ENCODE data around the gene SLX1A.
A peak's percentile ranks its signal among the peaks of the same experiment; 100 is the strongest.
"Not testable (repeated sequence)": the region's sequence is repeated elsewhere in the genome, so short reads cannot be mapped to it uniquely, and the experiment has no call there.

Gene SLX1A

DNA sequence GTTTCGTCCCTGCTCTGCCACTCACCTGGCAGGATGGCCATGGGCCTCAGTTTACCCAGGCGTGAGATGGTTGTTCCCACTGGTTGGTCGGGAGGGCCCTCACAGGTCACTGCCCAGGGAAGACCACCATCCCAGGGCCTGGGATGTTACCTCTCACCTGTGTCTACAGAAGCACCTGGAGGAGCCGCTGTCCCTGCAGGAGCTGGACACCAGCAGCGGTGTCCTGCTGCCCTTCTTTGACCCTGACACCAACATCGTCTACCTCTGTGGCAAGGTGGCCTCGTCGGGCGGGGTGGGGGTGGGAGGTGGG lies 6.2 kb upstream of the SLX1A start:
- Mint-ChIP-seq H3K4me1 (peaks cover 22% of the 10 kb centered on the region), H3K9me3 (no peaks in the 10 kb centered on the region), H3K4me3 (peak overlapping the region; percentile 100), H3K27ac (peak overlapping the region; percentile 98), H3K36me3 (peaks cover 42% of the 10 kb centered on the region), H3K27me3 (peaks cover 5% of the 10 kb centered on the region)
- no peak for DNase-seq
- CTCF ChIA-PET, result interaction anchor here (1.4 kb wide), 1 partner anchor 95 kb away, joined by 3 read pairs; no protein-coding TSS in a partner anchor

GRCh38 chr16:30187971-30188561 lies 5.6 kb upstream of the SLX1A start:
- peaks cover 19% of the 10 kb centered on the region for H3K4me1 Mint-ChIP-seq

DNA sequence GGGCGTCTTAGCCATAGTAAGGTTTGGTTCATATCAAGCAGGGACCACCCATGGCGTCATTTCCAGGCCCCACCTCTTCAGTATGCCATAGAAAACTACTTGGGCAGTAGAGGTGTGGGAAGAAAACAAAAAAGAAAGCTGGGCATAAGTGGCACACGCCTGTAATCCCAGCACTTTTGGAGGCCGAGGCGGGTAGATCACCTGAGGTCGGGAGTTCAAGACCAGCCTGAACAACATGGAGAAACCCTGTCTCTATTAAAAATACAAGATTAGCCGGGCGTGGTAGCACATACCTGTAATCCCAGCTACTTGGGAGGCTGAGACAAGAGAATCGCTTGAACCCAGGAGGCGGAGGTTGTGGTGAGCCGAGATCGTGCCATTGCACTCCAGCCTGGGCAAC lies 2.5 kb upstream of the SLX1A start:
- peaks cover 17% of the 10 kb centered on the region for H3K4me1 Mint-ChIP-seq
- peaks cover 19% of the 10 kb centered on the region for H3K36me3 Mint-ChIP-seq
- DNase-seq, H3K9me3 Mint-ChIP-seq, H3K27me3 Mint-ChIP-seq, H3K27ac Mint-ChIP-seq, H3K4me3 Mint-ChIP-seq, CTCF ChIA-PET: not testable (repeated sequence)

More at GRCh38 chr16:30187971-30188561, 5.6 kb upstream of the SLX1A start:
- CTCF ChIA-PET, result interaction anchor here (1.4 kb wide), 1 partner anchor 96 kb away, joined by 3 read pairs; no protein-coding TSS in a partner anchor
- Mint-ChIP-seq H3K4me3 (peak overlapping the region; percentile 100), H3K36me3 (peaks cover 42% of the 10 kb centered on the region), H3K27ac (peak overlapping the region; percentile 60), H3K9me3 (no peaks in the 10 kb centered on the region), H3K27me3 (peaks cover 5% of the 10 kb centered on the region)
- no peak for DNase-seq

DNA sequence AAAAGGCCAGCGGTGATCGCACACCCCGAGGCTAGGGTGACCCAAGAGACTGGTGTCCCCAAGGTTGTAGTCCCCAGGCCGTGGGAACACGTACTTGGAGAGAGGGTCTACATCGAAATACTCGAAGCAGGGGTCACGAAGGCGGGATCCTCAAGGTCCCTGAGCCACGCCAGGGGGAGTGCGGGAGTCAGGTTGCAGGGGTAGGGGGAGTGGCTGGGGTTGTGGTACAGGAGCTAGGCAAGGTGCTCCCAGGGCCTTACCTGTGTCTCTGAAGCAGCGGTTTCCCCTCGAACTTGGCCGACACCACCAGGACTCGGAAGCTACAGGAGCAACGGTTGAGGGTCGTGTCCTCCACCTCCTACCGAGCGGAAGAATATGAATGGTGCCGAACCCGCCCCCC lies 577 bp upstream of the SLX1A start:
- CTCF ChIA-PET, result not testable (repeated sequence)

GRCh38 chr16:30194172-30194925 lies 674 bp downstream of the SLX1A start:
- DNase-seq, CTCF ChIA-PET, H3K9me3 Mint-ChIP-seq, H3K36me3 Mint-ChIP-seq, H3K4me1 Mint-ChIP-seq, H3K4me3 Mint-ChIP-seq, H3K27me3 Mint-ChIP-seq, H3K27ac Mint-ChIP-seq: not testable (repeated sequence)

More for the DNA sequence above, 577 bp upstream of the SLX1A start:
- not testable (repeated sequence) for DNase-seq, H3K27ac Mint-ChIP-seq, H3K4me3 Mint-ChIP-seq, H3K27me3 Mint-ChIP-seq, H3K36me3 Mint-ChIP-seq, H3K4me1 Mint-ChIP-seq, H3K9me3 Mint-ChIP-seq

DNA sequence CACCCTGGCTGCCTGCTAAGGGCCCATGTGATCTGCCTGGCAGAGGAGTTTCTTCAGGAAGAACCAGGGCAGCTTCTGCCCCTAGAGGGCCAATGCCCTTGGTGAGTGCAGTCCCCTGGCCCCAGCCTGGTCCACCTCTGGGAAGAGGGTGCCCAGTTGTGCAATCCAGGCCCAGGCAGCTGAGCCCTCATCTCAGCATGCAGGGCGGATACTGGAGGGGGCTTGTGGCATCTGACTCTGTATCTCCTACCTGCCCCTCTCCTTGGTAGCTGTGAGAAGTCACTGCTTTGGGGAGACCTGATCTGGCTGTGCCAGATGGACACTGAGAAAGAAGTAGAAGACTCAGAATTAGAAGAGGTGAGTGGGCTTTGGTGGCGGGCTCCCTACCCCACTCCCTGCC lies 3.3 kb downstream of the SLX1A start:
- DNase-seq, CTCF ChIA-PET, H3K27me3 Mint-ChIP-seq: not testable (repeated sequence)

GRCh38 chr16:30199049-30199448 lies 5.4 kb downstream of the SLX1A start, which contains the start of gene SULT1A3:
TSS of gene SULT1A3 (plus strand) at chr16:30199255. CDS start at chr16:30200729, 1,474 bp downstream.
- DNase-seq, H3K27me3 Mint-ChIP-seq, H3K27ac Mint-ChIP-seq, H3K4me1 Mint-ChIP-seq, H3K9me3 Mint-ChIP-seq, CTCF ChIA-PET, H3K4me3 Mint-ChIP-seq, H3K36me3 Mint-ChIP-seq: not testable (repeated sequence)

More for the DNA sequence above, 3.3 kb downstream of the SLX1A start:
- H3K27ac Mint-ChIP-seq, H3K36me3 Mint-ChIP-seq, H3K9me3 Mint-ChIP-seq, H3K4me1 Mint-ChIP-seq, H3K4me3 Mint-ChIP-seq: not testable (repeated sequence)

- CTCF ChIA-PET, H3K27ac Mint-ChIP-seq, DNase-seq, H3K36me3 Mint-ChIP-seq, H3K4me1 Mint-ChIP-seq, H3K9me3 Mint-ChIP-seq, H3K4me3 Mint-ChIP-seq, H3K27me3 Mint-ChIP-seq: not testable (repeated sequence)
Observed at GRCh38 chr16:30199608-30200343, 6.1 kb downstream of the SLX1A start.

DNA sequence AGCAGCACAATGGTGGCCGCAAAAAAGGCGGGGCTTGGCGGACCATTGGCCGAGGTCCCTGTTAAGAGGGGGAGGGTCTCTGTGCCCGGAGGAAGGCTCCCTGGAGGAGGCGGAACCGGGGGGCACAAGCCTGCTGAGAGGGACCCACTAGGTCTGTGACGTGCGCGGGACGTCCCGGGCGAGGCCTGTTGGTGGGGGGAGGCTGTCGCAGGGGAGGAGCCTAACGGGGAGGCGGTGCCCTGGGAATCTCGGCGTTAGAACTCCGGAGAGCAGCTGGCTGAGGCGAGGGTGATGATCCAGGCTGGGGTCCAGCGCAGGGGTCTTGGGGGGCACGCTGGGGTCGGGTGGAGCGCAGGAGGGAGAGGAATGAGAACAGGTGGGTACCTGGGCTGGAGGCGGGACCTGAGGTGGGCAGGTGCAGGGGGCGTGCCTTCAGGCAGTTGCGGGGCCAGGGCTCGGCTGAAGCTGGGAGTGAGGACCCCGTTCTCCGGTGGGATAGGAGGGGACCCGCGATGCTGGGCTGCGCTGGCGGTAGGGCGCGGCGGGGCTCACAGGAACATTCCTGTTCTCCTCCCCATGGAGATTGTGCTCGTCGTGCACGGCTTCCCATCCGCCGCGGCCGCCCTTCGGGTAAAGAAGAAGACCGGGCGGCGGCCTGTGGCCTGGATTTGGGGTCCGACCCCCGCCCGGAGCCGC lies 12.0 kb downstream of the SLX1A start:
- H3K36me3 Mint-ChIP-seq, H3K4me3 Mint-ChIP-seq, CTCF ChIA-PET, H3K4me1 Mint-ChIP-seq, H3K27ac Mint-ChIP-seq, H3K27me3 Mint-ChIP-seq, H3K9me3 Mint-ChIP-seq: not testable (repeated sequence)
- peak; percentile 29 for DNase-seq

DNA sequence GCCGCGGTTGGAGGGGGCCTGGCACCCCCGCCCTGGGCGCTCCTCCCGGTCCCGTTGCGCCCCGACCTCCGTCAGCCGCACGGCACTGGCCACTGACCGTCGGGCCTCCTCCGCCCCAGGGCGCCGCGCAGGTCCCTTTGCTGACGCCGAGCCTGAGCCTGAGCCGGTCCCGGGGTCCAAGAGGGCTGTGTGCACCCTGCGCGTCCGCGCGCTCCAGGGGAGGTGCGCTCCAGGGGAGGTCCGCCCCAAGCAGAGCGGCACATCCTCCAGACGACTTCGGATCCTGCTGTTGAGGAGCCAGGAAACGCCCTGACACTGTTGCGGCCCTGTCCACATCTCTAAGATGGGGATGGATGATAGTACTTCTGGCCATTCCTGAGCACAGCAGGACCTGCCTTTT lies 12.6 kb downstream of the SLX1A start:
- H3K4me3 Mint-ChIP-seq, CTCF ChIA-PET, H3K4me1 Mint-ChIP-seq, H3K27me3 Mint-ChIP-seq, H3K36me3 Mint-ChIP-seq, DNase-seq, H3K27ac Mint-ChIP-seq, H3K9me3 Mint-ChIP-seq: not testable (repeated sequence)

- H3K36me3 Mint-ChIP-seq, H3K4me3 Mint-ChIP-seq, H3K27me3 Mint-ChIP-seq, H3K27ac Mint-ChIP-seq, H3K9me3 Mint-ChIP-seq, H3K4me1 Mint-ChIP-seq, CTCF ChIA-PET: not testable (repeated sequence)
- DNase-seq, result peak; percentile 5
Observed at GRCh38 chr16:30207063-30207704, 13.5 kb downstream of the SLX1A start.

DNA sequence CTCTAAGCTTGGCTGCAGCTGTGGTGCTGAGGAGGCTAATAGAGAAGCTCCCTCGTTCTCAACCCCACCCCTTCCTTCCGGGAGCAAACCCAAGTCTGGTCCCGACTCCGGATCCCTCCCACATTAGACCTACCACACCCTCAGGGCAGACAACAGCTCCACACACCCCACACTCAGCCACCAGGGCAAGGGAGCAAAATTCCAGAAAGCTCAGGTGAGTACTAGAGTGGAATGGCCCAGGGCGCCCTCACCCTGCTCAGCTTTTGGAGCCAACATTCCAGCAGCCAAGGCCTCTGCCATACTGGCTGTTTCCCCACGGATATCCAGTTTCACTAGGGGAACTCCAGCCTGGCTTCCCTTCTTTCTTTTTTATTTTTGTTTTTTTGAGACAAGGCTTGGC lies 15.4 kb downstream of the SLX1A start:
- H3K4me3 Mint-ChIP-seq, H3K27ac Mint-ChIP-seq, H3K27me3 Mint-ChIP-seq, H3K9me3 Mint-ChIP-seq, CTCF ChIA-PET, H3K4me1 Mint-ChIP-seq, H3K36me3 Mint-ChIP-seq: not testable (repeated sequence)
- DNase-seq, result peak; percentile 56

GRCh38 chr16:30211414-30211813 lies 17.7 kb downstream of the SLX1A start:
- H3K27me3 Mint-ChIP-seq, H3K9me3 Mint-ChIP-seq, H3K4me1 Mint-ChIP-seq, CTCF ChIA-PET, H3K27ac Mint-ChIP-seq, H3K36me3 Mint-ChIP-seq, H3K4me3 Mint-ChIP-seq, DNase-seq: not testable (repeated sequence)

GRCh38 chr16:30217082-30217481 lies 23.4 kb downstream of the SLX1A start:
- H3K36me3 Mint-ChIP-seq, DNase-seq, H3K4me1 Mint-ChIP-seq, H3K27ac Mint-ChIP-seq, CTCF ChIA-PET, H3K4me3 Mint-ChIP-seq, H3K27me3 Mint-ChIP-seq, H3K9me3 Mint-ChIP-seq: not testable (repeated sequence)
